CD14-positive monocyte (primary cell): ENCODE measurements around the gene SPG21. TPM values are rescaled to one million over a fixed set of nuclear protein-coding genes. Genes with fewer than 3 reads are reported as not detected.

Experiments
- DNase-seq, 3 donors: peaks; one replicate each; pipeline ENCODE4 v3.0.0-alpha.2; 2011 to 2022
- H2AFZ ChIP-seq: 2 replicates; pipeline ENCODE4 v1.6.0; 2012; ENCODE audit warnings: mild to moderate bottlenecking, low read depth, low read length, inconsistent platforms; ENCODE audit not compliant: insufficient read depth, poor library complexity, severe bottlenecking
- H3K27ac ChIP-seq, 2 donors: 1 replicate in 1 of 2; 2 replicates in 1 of 2; pipeline ENCODE4 v1.5.1; 2012 to 2013; ENCODE audit warnings: low read length in 2 of 2, control low read depth in 1 of 2, inconsistent platforms in 1 of 2, low read depth in 1 of 2, mild to moderate bottlenecking in 1 of 2
- H3K27me3 ChIP-seq, 2 donors: one replicate each; pipeline versions ENCODE4 v1.6.0 to v1.6.1; 2011 to 2013; ENCODE audit warnings: low read length in 2 of 2; ENCODE audit not compliant: control insufficient read depth in 2 of 2, insufficient read depth in 2 of 2
- H3K36me3 ChIP-seq, 2 donors: replicated peaks in 1 of 2; 1 replicate in 1 of 2; 2 replicates in 1 of 2; pipeline versions ENCODE4 v1.5.1 to v1.6.1; 2012 to 2013; ENCODE audit warnings: low read length in 2 of 2, control low read depth in 1 of 2, inconsistent platforms in 1 of 2, mild to moderate bottlenecking in 1 of 2; ENCODE audit not compliant: insufficient read depth in 2 of 2, control insufficient read depth in 1 of 2
- H3K4me1 ChIP-seq, 2 donors: 1 replicate in 1 of 2; 2 replicates in 1 of 2; pipeline versions ENCODE4 v1.5.1 to v1.6.1; 2012 to 2013; ENCODE audit warnings: low read length in 2 of 2, control low read depth in 1 of 2, inconsistent platforms in 1 of 2, mild to moderate bottlenecking in 1 of 2, moderate library complexity in 1 of 2; ENCODE audit not compliant: insufficient read depth in 2 of 2, control insufficient read depth in 1 of 2
- H3K4me2 ChIP-seq: replicated peaks from 2 replicates; pipeline ENCODE3; 2012; ENCODE audit warnings: low read length, moderate library complexity, mild to moderate bottlenecking; ENCODE audit not compliant: poor library complexity, severe bottlenecking; ENCODE audit errors: extremely low read depth
- H3K4me3 ChIP-seq, 3 experiments: fragments of 200-600 bp in 1 of 3; sonication (generic) in 1 of 3; replicated peaks in 1 of 3; 1 replicate in 2 of 3; 2 replicates in 1 of 3; pipeline ENCODE4 v1.5.1; 2011 to 2013; ENCODE audit warnings: low read length in 3 of 3, mild to moderate bottlenecking in 3 of 3, control low read depth in 2 of 3, low read depth in 2 of 3, inconsistent platforms in 1 of 3, moderate library complexity in 1 of 3
- H3K79me2 ChIP-seq: 2 replicates; pipeline ENCODE4 v1.6.0; 2012; ENCODE audit warnings: mild to moderate bottlenecking, control low read depth, inconsistent platforms, low read length, moderate library complexity; ENCODE audit not compliant: insufficient read depth
- H3K9ac ChIP-seq: 2 replicates; pipeline ENCODE4 v1.6.0; 2017; ENCODE audit warnings: low read length, mild to moderate bottlenecking; ENCODE audit not compliant: insufficient read depth, poor library complexity, severe bottlenecking
- H3K9me3 ChIP-seq, 2 donors: replicated peaks in 1 of 2; 1 replicate in 1 of 2; 2 replicates in 1 of 2; pipeline versions ENCODE4 v1.5.1 to v1.6.1; 2012 to 2013; ENCODE audit warnings: low read length in 2 of 2, control low read depth in 1 of 2; ENCODE audit not compliant: control insufficient read depth in 1 of 2, insufficient read depth in 1 of 2
- H4K20me1 ChIP-seq: 2 replicates; pipeline ENCODE4 v1.6.0; 2012; ENCODE audit warnings: mild to moderate bottlenecking, low read length, control low read depth, moderate library complexity; ENCODE audit not compliant: insufficient read depth
- H3K27ac Mint-ChIP-seq, 7 donors: one replicate each; pipeline ENCODE4 v1.8.0; 2020; ENCODE audit warnings: mild to moderate bottlenecking in 7 of 7, mixed read lengths in 7 of 7, moderate library complexity in 6 of 7, inconsistent platforms in 2 of 7
- H3K27me3 Mint-ChIP-seq, 3 donors: one replicate each; pipeline ENCODE4 v1.8.0; 2021 to 2022; ENCODE audit warnings: low read depth in 3 of 3, mild to moderate bottlenecking in 3 of 3, mixed read lengths in 3 of 3, moderate library complexity in 3 of 3, inconsistent platforms in 1 of 3
- H3K36me3 Mint-ChIP-seq, 2 donors: one replicate each; pipeline ENCODE4 v1.8.0; 2020; ENCODE audit warnings: mixed read lengths in 2 of 2, inconsistent platforms in 1 of 2, mild to moderate bottlenecking in 1 of 2
- H3K4me1 Mint-ChIP-seq: one replicate; pipeline ENCODE4 v1.8.0; 2020; ENCODE audit warnings: mild to moderate bottlenecking, mixed read lengths
- H3K4me3 Mint-ChIP-seq, 2 donors: one replicate each; pipeline ENCODE4 v1.8.0; 2020; ENCODE audit warnings: mild to moderate bottlenecking in 2 of 2, mixed read lengths in 2 of 2, moderate library complexity in 1 of 2
- H3K9me3 Mint-ChIP-seq, 7 donors: one replicate each; pipeline ENCODE4 v1.8.0; 2020 to 2022; ENCODE audit warnings: mixed read lengths in 7 of 7, mild to moderate bottlenecking in 6 of 7, moderate library complexity in 6 of 7, inconsistent platforms in 2 of 7
- WGBS: methylation state at CpG from one replicate; pipeline ENCODE4 v1.1.5; 2013; ENCODE audit warnings: missing lambda C conversion rate; ENCODE audit not compliant: insufficient coverage; 5-methylcytosine and 5-hydroxymethylcytosine counted together
- intact Hi-C, 2 donors: fragments of 100-400 bp; cut with micrococcal nuclease; formaldehyde crosslinking; loops; one replicate each; pipeline versions ENCODE4 v1.15.0 to v1.15.1; 2023
- polyA minus RNA-seq: library from RNA; depleted of rRNA, polyadenylated mRNA; stranded (reverse); fragments of >200 nt; gene quantifications from 2 replicates; pipeline ENCODE4 v1.2.3, GENCODE V29; 2012
- polyA plus RNA-seq, 3 donors: library from polyadenylated mRNA; depleted of rRNA in 1 of 3; unstranded in 2 of 3; stranded (reverse) in 1 of 3; fragments of 300-500 nt in 2 of 3; fragments of >200 nt in 1 of 3; fragmentation: Illumina TruSeq in 2 of 3; gene quantifications; 1 replicate in 2 of 3; 2 replicates in 1 of 3; pipeline ENCODE4 v1.2.3, GENCODE V29; 2012 to 2021
- total RNA-seq, 12 experiments: library from RNA in 1 of 12; stranded (reverse) in 1 of 12; fragments of 120-200 nt in 1 of 12; gene quantifications; one replicate each; pipeline ENCODE4 v1.2.4 and lab custom pipeline; 2013 to 2026; ENCODE audit warnings: mixed read lengths in 6 of 12, inconsistent platforms in 1 of 12
- TF ChIP-seq, protein P1 (sequence below): fragments of 200-600 bp; IDR thresholded peaks from one replicate; pipeline ENCODE4 v1.8.0; 2022; ENCODE audit warnings: antibody characterized with exemption, mild to moderate bottlenecking

SPG21 gene, protein sequence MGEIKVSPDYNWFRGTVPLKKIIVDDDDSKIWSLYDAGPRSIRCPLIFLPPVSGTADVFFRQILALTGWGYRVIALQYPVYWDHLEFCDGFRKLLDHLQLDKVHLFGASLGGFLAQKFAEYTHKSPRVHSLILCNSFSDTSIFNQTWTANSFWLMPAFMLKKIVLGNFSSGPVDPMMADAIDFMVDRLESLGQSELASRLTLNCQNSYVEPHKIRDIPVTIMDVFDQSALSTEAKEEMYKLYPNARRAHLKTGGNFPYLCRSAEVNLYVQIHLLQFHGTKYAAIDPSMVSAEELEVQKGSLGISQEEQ
- total RNA-seq (2013): 106 TPM
- polyA plus RNA-seq (100 to 1,000 TPM; 102 to 375 (median 358) TPM), polyA minus RNA-seq (34.9 and 57.0 TPM in 2 replicates), total RNA-seq (lab: John Stamatoyannopoulos, UW) (39.6 to 149 (median 115) reads per million in 11 experiments)

DNA sequence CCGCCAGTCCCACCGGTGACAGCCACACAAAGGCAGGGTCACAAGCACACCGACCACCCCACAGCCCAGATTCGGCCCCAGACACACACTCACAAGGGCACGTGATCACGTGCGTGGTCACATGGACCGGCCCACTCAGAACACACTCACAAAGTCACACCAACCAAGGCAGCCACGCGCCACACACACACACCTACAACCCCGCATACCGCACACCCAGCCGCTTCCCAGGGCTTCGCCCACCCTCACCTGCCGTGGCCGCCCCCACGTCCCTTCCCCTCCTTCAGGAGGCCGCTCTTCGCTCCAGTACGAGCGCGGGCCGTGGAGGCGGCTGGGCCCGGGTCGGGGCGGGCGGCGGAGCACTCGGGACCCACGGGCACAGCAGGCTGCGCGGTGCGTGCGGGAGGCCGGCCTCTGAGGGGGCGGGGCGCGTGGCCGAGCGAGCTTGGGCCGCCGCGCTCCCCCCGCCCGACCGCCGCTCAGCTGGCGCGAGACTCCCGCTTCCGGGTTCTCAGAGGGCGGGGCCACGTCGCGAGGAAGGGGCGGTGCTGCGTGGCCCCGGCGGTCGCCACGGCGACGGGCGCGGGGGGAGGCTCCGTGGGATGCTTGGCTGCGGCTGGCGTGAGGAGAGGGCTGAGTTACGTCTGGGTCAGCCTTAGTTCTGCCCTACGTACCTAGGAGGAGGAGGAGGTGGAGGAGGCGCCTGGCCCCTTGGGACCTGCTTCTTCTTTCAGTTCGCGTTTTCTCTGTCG is at the start of gene SPG21:
Gene SPG21, minus strand, starts transcription at position 499 of the 752 bp plus-strand sequence. CDS start 6,345 bp downstream, outside the sequence.
- Histone ChIP-seq H3K9me3 (no peaks in the 10 kb centered on the region), H2AFZ (peak within 1 kb of the TSS; percentile 82), H3K9ac (peak within 1 kb of the TSS; percentile 95), H3K27me3 (no peaks in the 10 kb centered on the region), H3K4me3 (peak within 1 kb of the TSS; percentile 92 to 98 (median 95)), H3K79me2 (peaks cover 42% of the 10 kb centered on the region), H3K36me3 (peaks cover 4 to 11% of the 10 kb centered on the region in 2 donors), H3K27ac (peak within 1 kb of the TSS; percentile 91 to 96), H3K4me2 (peak within 1 kb of the TSS; percentile 92), H3K4me1 (peaks cover 48 to 53% of the 10 kb centered on the region in 2 donors), H4K20me1 (no peaks in the 10 kb centered on the region)
- H3K36me3 Mint-ChIP-seq: peaks cover 7 to 14% of the 10 kb centered on the region in 2 donors
- peak; percentile 92 to 96 (median 93) for DNase-seq
- intact Hi-C loops: loop anchor here in 1 of 2 donors (10.0 kb wide), 1 partner anchor 145 kb away; the partner anchor contains the start of gene PLEKHO2
- H3K9me3 Mint-ChIP-seq: peaks cover 0 to 2% (median 0%) of the 10 kb centered on the region in 7 donors
- peaks cover 50% of the 10 kb centered on the region for H3K4me1 Mint-ChIP-seq
- peak within 1 kb of the TSS; percentile 99 for H3K4me3 Mint-ChIP-seq
- H3K27ac Mint-ChIP-seq: peak within 1 kb of the TSS; percentile 94 to 98 (median 97)
- H3K27me3 Mint-ChIP-seq: peaks cover 0 to 4% (median 0%) of the 10 kb centered on the region in 3 donors
- WGBS: under 1% methylated on average over 69 of the region's 75 CpGs
- TF ChIP-seq, protein P1, sequence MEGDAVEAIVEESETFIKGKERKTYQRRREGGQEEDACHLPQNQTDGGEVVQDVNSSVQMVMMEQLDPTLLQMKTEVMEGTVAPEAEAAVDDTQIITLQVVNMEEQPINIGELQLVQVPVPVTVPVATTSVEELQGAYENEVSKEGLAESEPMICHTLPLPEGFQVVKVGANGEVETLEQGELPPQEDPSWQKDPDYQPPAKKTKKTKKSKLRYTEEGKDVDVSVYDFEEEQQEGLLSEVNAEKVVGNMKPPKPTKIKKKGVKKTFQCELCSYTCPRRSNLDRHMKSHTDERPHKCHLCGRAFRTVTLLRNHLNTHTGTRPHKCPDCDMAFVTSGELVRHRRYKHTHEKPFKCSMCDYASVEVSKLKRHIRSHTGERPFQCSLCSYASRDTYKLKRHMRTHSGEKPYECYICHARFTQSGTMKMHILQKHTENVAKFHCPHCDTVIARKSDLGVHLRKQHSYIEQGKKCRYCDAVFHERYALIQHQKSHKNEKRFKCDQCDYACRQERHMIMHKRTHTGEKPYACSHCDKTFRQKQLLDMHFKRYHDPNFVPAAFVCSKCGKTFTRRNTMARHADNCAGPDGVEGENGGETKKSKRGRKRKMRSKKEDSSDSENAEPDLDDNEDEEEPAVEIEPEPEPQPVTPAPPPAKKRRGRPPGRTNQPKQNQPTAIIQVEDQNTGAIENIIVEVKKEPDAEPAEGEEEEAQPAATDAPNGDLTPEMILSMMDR: no peak

DNA sequence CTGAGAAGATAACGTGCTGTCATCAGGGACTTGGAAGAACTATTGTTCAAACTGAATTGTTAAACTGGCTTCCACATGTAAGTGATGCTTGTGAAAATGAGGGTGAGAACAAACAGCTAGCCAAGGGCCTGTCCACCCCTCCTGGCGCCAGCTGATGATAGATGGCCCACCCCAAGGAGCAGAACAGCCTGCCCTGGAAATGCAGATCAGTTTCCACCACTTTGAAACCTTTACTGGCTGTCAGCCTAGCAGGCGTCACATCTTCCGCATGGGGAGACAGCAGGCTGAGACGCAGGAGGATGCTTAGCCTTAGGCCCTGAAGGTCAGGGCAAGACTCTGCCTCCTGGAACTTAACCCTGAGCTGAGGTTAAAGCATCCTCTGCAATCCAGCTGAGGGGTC is 49.1 kb upstream of the SPG21 start:
- H3K4me1 ChIP-seq: peaks cover 0 to under 1% of the 10 kb centered on the region in 2 donors
- H3K4me3 ChIP-seq: no peak overlapping the region
- Mint-ChIP-seq H3K36me3 (no peaks in the 10 kb centered on the region), H3K4me1 (no peaks in the 10 kb centered on the region), H3K9me3 (peaks cover 0 to 1% (median 0%) of the 10 kb centered on the region in 7 donors), H3K27ac (no peak overlapping the region), H3K4me3 (no peak overlapping the region), H3K27me3 (peaks cover 1 to 5% (median 3%) of the 10 kb centered on the region in 3 donors)
- no peak overlapping the region for H2AFZ ChIP-seq
- intact Hi-C loops: loop anchor here in 1 of 2 donors (10.0 kb wide), 1 partner anchor 256 kb away; the partner anchor contains the start of gene RNU5A-1
- H4K20me1 ChIP-seq: no peaks in the 10 kb centered on the region
- H3K27me3 ChIP-seq: no peaks in the 10 kb centered on the region
- H3K79me2 ChIP-seq: no peaks in the 10 kb centered on the region
- H3K36me3 ChIP-seq: no peaks in the 10 kb centered on the region
- H3K4me2 ChIP-seq: no peak overlapping the region
- no peak overlapping the region for H3K27ac ChIP-seq
- TF ChIP-seq, protein P1: no peak
- 82% methylated on average over 5 of the region's 5 CpGs for WGBS
- no peaks in the 10 kb centered on the region for H3K9me3 ChIP-seq
- no peak overlapping the region for H3K9ac ChIP-seq
- DNase-seq: no peak
